Keratinocyte (primary cell): ENCODE data around the gene PLEKHO1. TPM values are rescaled to one million over a fixed set of nuclear protein-coding genes. Genes with fewer than 3 reads are reported as not detected.

Experiments used
- DNase-seq: peaks from one replicate; pipeline ENCODE4 v3.0.0-alpha.2; 2011; ENCODE audit warnings: low read depth, missing footprints, low spot score
- FAIRE-seq: peaks from 2 replicates; lab custom pipeline; 2011; peaks lifted over from hg19 to GRCh38; lab: Jason Lieb, UNC
- H2AFZ ChIP-seq: 2 replicates; pipeline ENCODE4 v1.6.0; 2012; ENCODE audit warnings: low read length, control low read depth, inconsistent platforms; ENCODE audit not compliant: control insufficient read depth
- H3K27ac ChIP-seq: 2 replicates; pipeline ENCODE4 v1.5.1; 2011; ENCODE audit warnings: low read length; ENCODE audit not compliant: control insufficient read depth, insufficient read depth
- H3K27me3 ChIP-seq: 3 replicates; pipeline ENCODE4 v1.6.0; 2011; ENCODE audit warnings: low read length; ENCODE audit not compliant: control insufficient read depth, insufficient read depth; ENCODE audit errors: extremely low read depth
- H3K36me3 ChIP-seq, 2 experiments: 2 replicates in 1 of 2; 3 replicates in 1 of 2; pipeline ENCODE4 v1.5.1; 2011; ENCODE audit warnings: low read length in 2 of 2, mild to moderate bottlenecking in 1 of 2; ENCODE audit not compliant: control insufficient read depth in 2 of 2, insufficient read depth in 2 of 2; ENCODE audit errors: extremely low read depth in 1 of 2
- H3K4me1 ChIP-seq: 3 replicates; pipeline ENCODE4 v1.5.1; 2011; ENCODE audit warnings: low read length; ENCODE audit not compliant: control insufficient read depth, insufficient read depth; ENCODE audit errors: extremely low read depth
- H3K4me2 ChIP-seq: 3 replicates; pipeline ENCODE4 v1.6.0; 2011; ENCODE audit warnings: low read depth, low read length; ENCODE audit not compliant: control insufficient read depth, insufficient read depth; ENCODE audit errors: extremely low read depth
- H3K4me3 ChIP-seq, 3 experiments: fragments of 200-600 bp in 1 of 3; sonication (generic) in 1 of 3; 2 replicates in 2 of 3; 3 replicates in 1 of 3; pipeline ENCODE4 v1.5.1; 2011 to 2016; ENCODE audit warnings: low read length in 3 of 3, mild to moderate bottlenecking in 3 of 3, control low read depth in 2 of 3, inconsistent platforms in 1 of 3, low read depth in 1 of 3, mixed read lengths in 1 of 3, mixed run types in 1 of 3, moderate library complexity in 1 of 3; ENCODE audit not compliant: control insufficient read depth in 2 of 3, insufficient read depth in 2 of 3; ENCODE audit errors: extremely low read depth in 1 of 3
- H3K79me2 ChIP-seq: 2 replicates; pipeline ENCODE4 v1.6.0; 2012; ENCODE audit warnings: low read length; ENCODE audit not compliant: control insufficient read depth, insufficient read depth
- H3K9ac ChIP-seq: 3 replicates; pipeline ENCODE4 v1.6.0; 2011; ENCODE audit warnings: low read length; ENCODE audit not compliant: control insufficient read depth, insufficient read depth; ENCODE audit errors: extremely low read depth
- H3K9me1 ChIP-seq: 3 replicates; pipeline ENCODE4 v1.6.0; 2011; ENCODE audit warnings: low read length; ENCODE audit not compliant: control insufficient read depth, insufficient read depth; ENCODE audit errors: extremely low read depth
- H3K9me3 ChIP-seq: 2 replicates; pipeline ENCODE4 v1.5.1; 2012; ENCODE audit warnings: low read depth, low read length; ENCODE audit not compliant: control insufficient read depth
- H4K20me1 ChIP-seq: 3 replicates; pipeline ENCODE4 v1.6.0; 2011; ENCODE audit warnings: low read length; ENCODE audit not compliant: control insufficient read depth, insufficient read depth; ENCODE audit errors: extremely low read depth
- EZH2 ChIP-seq: IDR thresholded peaks from one replicate; pipeline ENCODE4 v1.6.1; 2012; ENCODE audit warnings: inconsistent platforms, mild to moderate bottlenecking, low read length, moderate library complexity
- dilution Hi-C: fragments of 300-500 bp; cut with MboI; formaldehyde crosslinking; loops from one replicate; pipeline ENCODE4 v1.7.0; 2020; ENCODE audit warnings: low sequenced_read_pairs; ENCODE audit not compliant: extremely low pct_ligation_motif_present
- polyA plus RNA-seq, 5 experiments: library from polyadenylated mRNA; depleted of rRNA in 3 of 5; stranded (reverse) in 3 of 5; stranded (forward) in 1 of 5; unstranded in 1 of 5; fragments of >200 nt; gene quantifications; 1 replicate in 1 of 5; 2 replicates in 3 of 5; 3 replicates in 1 of 5; pipeline versions ENCODE4 v1.2.1 to v1.2.3, GENCODE V29; 2011 to 2012; ENCODE audit warnings: missing spikeins in 2 of 5, low read depth in 1 of 5, low replicate concordance in 1 of 5
- TF ChIP-seq, protein P1 (sequence below), 3 experiments: IDR thresholded peaks in 1 of 3; conservative IDR thresholded peaks in 1 of 3; optimal IDR thresholded peaks in 1 of 3; 2 replicates in 2 of 3; 3 replicates in 1 of 3; pipeline versions ENCODE3 to v1.5.1; 2011; ENCODE audit warnings: low read length in 3 of 3, mild to moderate bottlenecking in 3 of 3, moderate library complexity in 2 of 3, control low read depth in 1 of 3, inconsistent platforms in 1 of 3; ENCODE audit not compliant: insufficient read depth in 2 of 3; ENCODE audit errors: extremely low read depth in 1 of 3

Gene PLEKHO1
- polyA plus RNA-seq, 1 donor (not counting 4 experiments of a cell fraction or from before 2014, with no cell fraction given) = 2.7 TPM

DNA sequence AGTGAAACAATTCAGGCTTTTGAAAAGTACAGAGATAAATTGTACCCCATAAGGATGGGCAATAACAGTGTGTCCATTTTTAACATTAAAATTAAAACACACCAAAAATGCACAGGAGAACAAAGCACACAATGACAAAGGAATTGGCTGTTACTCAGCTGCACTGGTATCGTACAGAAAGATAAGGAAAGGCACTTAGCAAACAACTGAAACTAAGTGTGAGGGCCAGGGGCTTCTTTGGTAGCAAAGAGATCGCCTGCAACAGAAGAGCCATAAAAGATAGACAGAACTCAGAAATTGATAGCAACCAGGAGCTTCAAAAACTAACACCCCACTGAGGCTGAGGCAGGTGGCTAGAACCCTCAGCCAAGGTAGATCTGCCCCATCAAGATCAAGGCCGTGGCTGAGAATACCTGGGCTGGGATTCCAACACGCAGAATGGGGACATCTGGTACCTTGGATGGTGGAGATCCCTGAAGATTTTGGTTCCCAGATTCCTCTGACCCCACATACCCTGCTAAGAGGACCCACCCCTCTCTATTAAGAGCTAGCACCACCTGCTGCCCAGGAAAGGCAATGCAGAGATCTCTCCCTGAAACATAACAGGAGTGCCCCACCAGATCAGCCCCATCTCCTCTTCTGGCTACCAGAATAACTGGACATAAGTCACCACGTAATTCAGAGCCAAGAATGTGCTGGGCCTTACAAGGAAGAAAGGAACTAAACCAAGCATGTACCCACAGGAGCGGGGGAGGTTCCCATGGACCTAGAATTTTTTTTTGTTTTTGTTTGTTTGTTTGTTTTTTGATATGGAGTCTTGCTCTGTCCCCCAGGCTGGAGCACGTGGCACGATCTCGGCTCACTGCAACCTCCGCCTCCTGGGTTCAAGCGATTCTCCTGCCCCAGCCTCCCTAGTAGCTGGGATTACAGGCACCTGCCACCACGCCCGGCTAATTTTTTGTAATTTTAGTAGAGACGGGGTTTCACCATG is 16.2 kb downstream of the PLEKHO1 start:
- H3K9me1 ChIP-seq = no peaks in the 10 kb centered on the region
- no peak overlapping the region for H3K27ac ChIP-seq
- H3K79me2 ChIP-seq = no peaks in the 10 kb centered on the region
- H3K36me3 ChIP-seq = no peaks in the 10 kb centered on the region
- H3K9me3 ChIP-seq = no peaks in the 10 kb centered on the region
- H2AFZ ChIP-seq = no peak overlapping the region
- peaks cover 16% of the 10 kb centered on the region for H3K4me1 ChIP-seq
- no peaks in the 10 kb centered on the region for H3K27me3 ChIP-seq
- FAIRE-seq (no peak), DNase-seq (no peak)
- no peak overlapping the region for H3K4me2 ChIP-seq
- no peak overlapping the region for H3K9ac ChIP-seq
- dilution Hi-C loops = no loop called here
- no peak overlapping the region for H3K4me3 ChIP-seq
- no peaks in the 10 kb centered on the region for H4K20me1 ChIP-seq
- TF ChIP-seq EZH2 = no peak
- TF ChIP-seq, protein P1, sequence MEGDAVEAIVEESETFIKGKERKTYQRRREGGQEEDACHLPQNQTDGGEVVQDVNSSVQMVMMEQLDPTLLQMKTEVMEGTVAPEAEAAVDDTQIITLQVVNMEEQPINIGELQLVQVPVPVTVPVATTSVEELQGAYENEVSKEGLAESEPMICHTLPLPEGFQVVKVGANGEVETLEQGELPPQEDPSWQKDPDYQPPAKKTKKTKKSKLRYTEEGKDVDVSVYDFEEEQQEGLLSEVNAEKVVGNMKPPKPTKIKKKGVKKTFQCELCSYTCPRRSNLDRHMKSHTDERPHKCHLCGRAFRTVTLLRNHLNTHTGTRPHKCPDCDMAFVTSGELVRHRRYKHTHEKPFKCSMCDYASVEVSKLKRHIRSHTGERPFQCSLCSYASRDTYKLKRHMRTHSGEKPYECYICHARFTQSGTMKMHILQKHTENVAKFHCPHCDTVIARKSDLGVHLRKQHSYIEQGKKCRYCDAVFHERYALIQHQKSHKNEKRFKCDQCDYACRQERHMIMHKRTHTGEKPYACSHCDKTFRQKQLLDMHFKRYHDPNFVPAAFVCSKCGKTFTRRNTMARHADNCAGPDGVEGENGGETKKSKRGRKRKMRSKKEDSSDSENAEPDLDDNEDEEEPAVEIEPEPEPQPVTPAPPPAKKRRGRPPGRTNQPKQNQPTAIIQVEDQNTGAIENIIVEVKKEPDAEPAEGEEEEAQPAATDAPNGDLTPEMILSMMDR (optimal IDR thresholded peaks at IDR 0.05 in 1 of 3, IDR thresholded peaks at IDR 0.05 in 1 of 3, conservative IDR thresholded peaks at IDR 0.05 in 1 of 3; ENCODE audit: extremely low read depth in 1 of 3, insufficient read depth in 2 of 3, low read length in 3 of 3) = peak; percentile 73 to 80 (median 77)

GRCh38 chr1:150168960-150169601 is 19.4 kb downstream of the PLEKHO1 start:
- no peaks in the 10 kb centered on the region for H3K36me3 ChIP-seq
- no peaks in the 10 kb centered on the region for H3K4me1 ChIP-seq
- H2AFZ ChIP-seq = no peak overlapping the region
- H3K4me2 ChIP-seq = no peak overlapping the region
- H3K27me3 ChIP-seq = no peaks in the 10 kb centered on the region
- H4K20me1 ChIP-seq = no peaks in the 10 kb centered on the region
- no peak overlapping the region for H3K4me3 ChIP-seq
- dilution Hi-C loops = no loop called here
- no peak overlapping the region for H3K27ac ChIP-seq
- no peaks in the 10 kb centered on the region for H3K9me1 ChIP-seq
- no peaks in the 10 kb centered on the region for H3K79me2 ChIP-seq
- DNase-seq = no peak
- TF ChIP-seq, protein P1 (optimal IDR thresholded peaks at IDR 0.05 in 1 of 3, IDR thresholded peaks at IDR 0.05 in 1 of 3, conservative IDR thresholded peaks at IDR 0.05 in 1 of 3; ENCODE audit: extremely low read depth in 1 of 3, insufficient read depth in 2 of 3, low read length in 3 of 3) = peak; percentile 80 to 86 (median 83)
- TF ChIP-seq EZH2 = no peak
- H3K9me3 ChIP-seq = no peaks in the 10 kb centered on the region
- no peak for FAIRE-seq
- no peak overlapping the region for H3K9ac ChIP-seq
